DND-41 (cell line): ENCODE measurements around the gene GRAMD1A.
A peak's percentile ranks its signal among the peaks of the same experiment; 100 is the strongest.

Source experiments
- ATAC-seq: fragments of 200-7000 bp; cut with Tn5 transposase; 3 replicates; pipeline ENCODE4 v1.9.1; 2021; ENCODE audit warnings: low read depth; ENCODE audit not compliant: insufficient read depth
- DNase-seq: peaks from one replicate; pipeline ENCODE4 v3.0.0-alpha.2; 2020
- H2AFZ ChIP-seq: 2 replicates; pipeline ENCODE4 v1.6.0; 2012; ENCODE audit warnings: low read depth, low read length
- H3K27ac ChIP-seq: 2 replicates; pipeline ENCODE4 v1.5.1; 2012; ENCODE audit warnings: low read length, inconsistent platforms
- H3K27me3 ChIP-seq: fragments of 200-600 bp; sonication (generic); 2 replicates; pipeline ENCODE4 v1.6.0; 2012; ENCODE audit warnings: low read length, mild to moderate bottlenecking, inconsistent platforms; ENCODE audit not compliant: insufficient read depth, poor library complexity
- H3K36me3 ChIP-seq: 2 replicates; pipeline ENCODE4 v1.5.1; 2012; ENCODE audit warnings: low read length, inconsistent platforms; ENCODE audit not compliant: insufficient read depth
- H3K4me1 ChIP-seq: 2 replicates; pipeline ENCODE4 v1.5.1; 2012; ENCODE audit warnings: mild to moderate bottlenecking, low read length; ENCODE audit not compliant: insufficient read depth
- H3K4me2 ChIP-seq: 2 replicates; pipeline ENCODE4 v1.6.0; 2012; ENCODE audit warnings: mild to moderate bottlenecking, moderate library complexity, low read length, inconsistent platforms; ENCODE audit not compliant: insufficient read depth
- H3K4me3 ChIP-seq, 2 experiments: fragments of 200-600 bp in 1 of 2; shearing (Covaris generic) in 1 of 2; 2 replicates each; pipeline ENCODE4 v1.5.1; 2012 to 2016; ENCODE audit warnings: inconsistent platforms in 2 of 2, low read length in 2 of 2, mild to moderate bottlenecking in 2 of 2, low read depth in 1 of 2, moderate library complexity in 1 of 2
- H3K79me2 ChIP-seq: 2 replicates; pipeline ENCODE4 v1.6.0; 2012; ENCODE audit warnings: low read length, inconsistent platforms; ENCODE audit not compliant: insufficient read depth
- H3K9ac ChIP-seq: 2 replicates; pipeline ENCODE4 v1.6.0; 2012; ENCODE audit warnings: low read depth, mild to moderate bottlenecking, inconsistent platforms, low read length, moderate library complexity
- H3K9me3 ChIP-seq: 2 replicates; pipeline ENCODE4 v1.5.1; 2012; ENCODE audit warnings: low read length, moderate library complexity, mild to moderate bottlenecking, inconsistent platforms; ENCODE audit not compliant: insufficient read depth, severe bottlenecking
- H4K20me1 ChIP-seq: 2 replicates; pipeline ENCODE4 v1.6.0; 2012; ENCODE audit warnings: low read length; ENCODE audit not compliant: insufficient read depth
- CTCF ChIP-seq: IDR thresholded peaks from 2 replicates; pipeline ENCODE4 v1.5.1; 2012; ENCODE audit warnings: borderline replicate concordance, low read length, moderate library complexity, mild to moderate bottlenecking; ENCODE audit not compliant: poor library complexity, severe bottlenecking; ENCODE audit errors: extremely low read depth
- EZH2 ChIP-seq: IDR thresholded peaks from 3 replicates; pipeline ENCODE4 v1.6.1; 2012; ENCODE audit warnings: borderline replicate concordance, low read depth, mild to moderate bottlenecking, moderate library complexity, low read length, inconsistent platforms; ENCODE audit not compliant: severe bottlenecking

Gene GRAMD1A

GRCh38 chr19:34984287-34984686 is 15.8 kb upstream of the GRAMD1A start:
- ATAC-seq, result no peak
- Histone ChIP-seq H3K4me2 (no peak overlapping the region), H3K27me3 (no peaks in the 10 kb centered on the region), H3K36me3 (no peaks in the 10 kb centered on the region), H4K20me1 (no peaks in the 10 kb centered on the region), H3K4me3 (no peak overlapping the region), H3K27ac (no peak overlapping the region), H3K9me3 (no peaks in the 10 kb centered on the region), H2AFZ (no peak overlapping the region), H3K4me1 (peaks cover 7% of the 10 kb centered on the region; the same call in 1 of the 2 replicates), H3K79me2 (no peaks in the 10 kb centered on the region), H3K9ac (no peak overlapping the region)
- no peak for DNase-seq
- TF ChIP-seq EZH2, result no peak
- TF ChIP-seq CTCF, result no peak

GRCh38 chr19:34985249-34986022 is 14.7 kb upstream of the GRAMD1A start:
- no peaks in the 10 kb centered on the region for H3K27me3 ChIP-seq
- no peak overlapping the region for H3K27ac ChIP-seq
- H3K4me3 ChIP-seq, result no peak overlapping the region
- H3K4me2 ChIP-seq, result no peak overlapping the region
- H3K36me3 ChIP-seq, result no peaks in the 10 kb centered on the region
- peak overlapping the region; percentile 37; the same call in 1 of the 2 replicates for H2AFZ ChIP-seq
- ATAC-seq, result peak; percentile 52; the same call in 1 of the 3 replicates
- peaks cover 7% of the 10 kb centered on the region; the same call in 1 of the 2 replicates for H3K4me1 ChIP-seq
- H3K79me2 ChIP-seq, result no peaks in the 10 kb centered on the region
- no peak for DNase-seq
- no peaks in the 10 kb centered on the region for H4K20me1 ChIP-seq
- H3K9me3 ChIP-seq, result no peaks in the 10 kb centered on the region
- TF ChIP-seq EZH2 (no peak), CTCF (no peak)
- H3K9ac ChIP-seq, result no peak overlapping the region

GRCh38 chr19:34988119-34988518 is 12.0 kb upstream of the GRAMD1A start:
- Histone ChIP-seq H3K4me1 (peaks cover 7% of the 10 kb centered on the region; the same call in 1 of the 2 replicates), H2AFZ (no peak overlapping the region), H3K36me3 (no peaks in the 10 kb centered on the region), H3K9ac (no peak overlapping the region), H3K4me3 (no peak overlapping the region), H3K27ac (no peak overlapping the region), H3K79me2 (no peaks in the 10 kb centered on the region), H3K9me3 (no peaks in the 10 kb centered on the region), H4K20me1 (no peaks in the 10 kb centered on the region), H3K27me3 (no peaks in the 10 kb centered on the region), H3K4me2 (no peak overlapping the region)
- no peak for TF ChIP-seq CTCF
- TF ChIP-seq EZH2, result no peak
- DNase-seq (no peak), ATAC-seq (no peak)
